GM18508 (cell line): Measurements from ENCODE around the gene PTPN13.
A peak's percentile ranks its signal among the peaks of the same experiment; 100 is the strongest.

Source experiments
- ATAC-seq: cut with Tn5 transposase; IDR thresholded peaks from one replicate; pipeline ENCODE4 v1.9.1; 2021; ENCODE audit warnings: moderate number of reproducible peaks; ENCODE audit not compliant: insufficient read depth, unreplicated experiment

Gene PTPN13

GRCh38 chr4:86586626-86587380 lies 7.3 kb upstream of the PTPN13 start:
- no peak for ATAC-seq

DNA sequence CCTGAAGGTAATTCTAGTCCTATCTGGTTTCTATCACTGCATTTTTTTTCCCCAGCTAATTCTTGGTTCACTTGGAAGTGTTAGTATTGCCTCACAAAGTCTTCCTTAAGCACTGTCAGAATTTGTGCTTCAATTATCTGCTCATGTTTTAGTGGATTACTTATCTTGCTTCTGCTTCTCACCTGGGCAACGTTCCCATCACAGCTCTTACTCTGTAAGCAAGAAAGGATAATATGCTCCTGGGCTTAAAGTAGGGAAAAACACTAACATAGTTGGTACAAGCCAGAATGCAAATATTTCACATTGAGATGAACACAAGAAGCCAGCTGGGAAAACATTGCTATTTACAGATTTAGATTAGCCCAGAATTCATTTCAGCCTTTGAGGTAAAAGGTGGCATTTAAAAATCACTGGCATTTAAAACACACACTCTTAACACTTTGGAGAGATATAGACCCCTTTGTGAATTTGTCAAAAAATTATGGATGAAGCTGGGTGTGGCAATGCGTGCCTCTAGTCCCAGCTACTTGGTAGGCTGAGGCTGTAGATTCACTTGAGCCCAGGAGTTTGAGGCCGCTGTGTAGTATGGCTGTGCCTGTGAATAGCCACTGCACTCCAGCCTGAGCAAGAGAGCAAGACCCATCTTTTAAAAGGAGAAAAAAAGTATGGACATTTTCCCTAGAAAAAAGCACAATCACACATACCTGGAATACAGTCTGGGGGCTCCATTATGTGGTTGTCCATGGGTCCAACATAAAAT lies 6.6 kb upstream of the PTPN13 start:
- no peak for ATAC-seq

DNA sequence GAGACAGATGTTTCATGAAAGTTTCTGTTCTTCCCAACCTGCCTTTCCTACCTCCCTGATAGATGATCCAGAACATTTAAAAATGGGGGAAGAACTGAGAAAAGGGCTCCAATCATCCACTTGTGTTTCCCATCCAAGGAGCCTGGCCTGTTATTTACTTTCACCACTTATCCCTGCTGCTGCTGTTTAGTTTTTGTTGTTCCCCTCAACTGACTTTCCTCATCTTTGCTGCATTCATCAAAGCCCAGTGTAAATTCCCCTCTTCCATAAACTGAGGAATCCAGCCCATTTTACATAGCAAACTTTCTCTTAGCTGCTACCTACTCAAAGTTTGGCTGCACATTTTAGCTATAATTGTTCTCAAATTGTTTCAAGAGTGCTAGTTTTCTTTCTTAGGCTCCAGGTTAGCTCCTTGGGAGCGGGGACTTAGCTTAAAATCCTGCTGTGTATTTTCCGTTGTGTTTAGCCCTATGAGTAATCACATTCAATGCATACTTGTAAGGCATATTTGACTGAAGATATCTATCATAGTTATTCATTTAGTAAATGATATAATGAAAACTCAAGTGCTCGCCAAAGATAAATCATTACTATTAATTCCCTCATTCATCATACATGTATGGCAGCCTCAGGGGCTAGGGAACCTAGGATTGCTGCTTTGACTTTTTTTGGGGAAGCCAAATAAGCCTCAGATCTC lies 1.4 kb upstream of the PTPN13 start:
- no peak for ATAC-seq

DNA sequence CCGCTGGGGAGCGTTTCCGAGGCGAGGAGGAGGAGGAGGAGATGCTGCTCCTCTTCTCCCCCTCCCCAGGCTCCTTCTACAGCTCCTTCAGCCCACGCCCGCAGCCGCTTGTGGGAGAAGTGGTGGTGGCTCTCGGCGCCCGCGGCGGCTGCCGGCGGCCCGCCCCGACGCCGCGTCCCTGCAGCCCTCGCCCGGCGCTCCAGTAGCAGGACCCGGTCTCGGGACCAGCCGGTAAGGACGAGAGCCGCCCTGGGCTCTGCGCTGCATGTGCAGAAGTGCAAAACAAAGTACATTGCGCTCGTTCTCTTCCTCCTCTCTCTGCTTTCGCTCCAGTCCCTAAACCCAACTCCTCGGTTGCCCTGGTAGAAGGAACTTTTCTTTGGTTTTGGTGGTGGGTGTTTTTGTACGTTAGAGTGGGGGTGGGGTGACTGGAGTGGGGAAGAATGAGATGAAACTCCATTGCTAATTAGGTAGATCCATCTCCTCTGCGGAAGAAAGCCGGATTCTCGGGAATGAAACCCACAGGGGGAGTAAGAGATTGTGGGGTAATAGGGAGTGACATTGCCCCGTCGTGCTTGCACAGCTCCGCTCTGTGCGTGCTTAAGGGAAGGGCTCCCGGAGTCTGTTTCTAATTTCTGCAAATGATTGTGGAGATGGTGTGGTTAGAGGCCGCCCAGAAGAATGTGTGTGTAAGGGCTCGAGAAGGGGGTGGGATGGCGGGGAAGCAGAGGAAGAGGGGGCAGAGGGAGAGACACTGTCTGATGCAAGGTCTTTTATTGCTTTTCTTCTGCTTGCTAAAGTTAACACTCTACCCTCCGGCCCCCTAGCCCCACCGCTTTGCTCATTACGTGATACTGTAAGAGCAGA lies 677 bp downstream of the PTPN13 start:
- ATAC-seq = peak; percentile 10

DNA sequence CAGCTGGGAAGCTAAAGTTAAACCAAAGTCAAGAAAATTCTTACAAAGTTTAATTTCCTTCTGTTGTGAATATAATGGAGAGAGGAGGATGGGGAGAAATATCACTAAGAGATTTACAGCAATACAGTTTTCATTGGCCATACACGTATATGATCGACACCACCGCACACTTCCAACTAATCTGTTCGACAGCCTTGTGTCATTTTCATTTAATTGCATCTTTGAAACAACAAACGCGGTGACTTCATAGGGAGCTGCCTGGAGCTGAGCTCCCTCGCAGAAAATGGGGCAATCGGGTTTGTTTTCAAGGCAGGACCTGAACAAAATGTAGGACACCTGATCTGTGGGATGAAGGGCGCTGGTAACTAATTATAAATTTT lies 1.3 kb downstream of the PTPN13 start:
- ATAC-seq = no peak

- ATAC-seq = no peak
Observed at GRCh38 chr4:86596807-86597206, 2.7 kb downstream of the PTPN13 start.

DNA sequence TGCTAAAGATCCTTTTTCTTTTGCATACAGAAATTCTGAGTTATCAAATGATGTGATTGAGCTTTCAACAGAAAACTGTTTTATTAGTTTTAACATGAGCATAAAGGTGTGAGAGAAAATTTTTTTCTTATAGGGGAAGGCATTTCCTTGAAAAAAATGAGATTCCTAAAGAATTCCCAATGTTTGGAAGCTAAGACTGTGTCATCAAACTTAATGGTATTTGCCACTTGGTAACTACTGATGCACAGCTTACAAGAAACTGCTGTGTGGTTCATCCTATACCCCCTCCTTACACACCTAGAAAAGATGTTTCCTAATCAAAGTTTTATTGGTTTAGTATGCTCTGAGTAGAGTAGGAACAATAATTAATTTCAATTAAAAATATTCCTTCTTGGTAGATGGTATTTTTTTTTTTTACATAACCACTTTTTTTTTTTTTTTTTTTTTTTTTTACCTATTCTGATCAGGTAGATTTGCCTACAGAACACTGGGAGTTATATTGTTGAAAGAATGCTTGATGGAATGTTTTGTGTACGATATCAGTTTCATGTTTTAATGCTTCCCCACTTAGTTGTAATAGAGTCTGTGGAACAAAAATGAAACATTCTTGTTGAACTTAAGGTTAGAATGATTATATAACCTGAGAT lies 6.0 kb downstream of the PTPN13 start:
- ATAC-seq = no peak

DNA sequence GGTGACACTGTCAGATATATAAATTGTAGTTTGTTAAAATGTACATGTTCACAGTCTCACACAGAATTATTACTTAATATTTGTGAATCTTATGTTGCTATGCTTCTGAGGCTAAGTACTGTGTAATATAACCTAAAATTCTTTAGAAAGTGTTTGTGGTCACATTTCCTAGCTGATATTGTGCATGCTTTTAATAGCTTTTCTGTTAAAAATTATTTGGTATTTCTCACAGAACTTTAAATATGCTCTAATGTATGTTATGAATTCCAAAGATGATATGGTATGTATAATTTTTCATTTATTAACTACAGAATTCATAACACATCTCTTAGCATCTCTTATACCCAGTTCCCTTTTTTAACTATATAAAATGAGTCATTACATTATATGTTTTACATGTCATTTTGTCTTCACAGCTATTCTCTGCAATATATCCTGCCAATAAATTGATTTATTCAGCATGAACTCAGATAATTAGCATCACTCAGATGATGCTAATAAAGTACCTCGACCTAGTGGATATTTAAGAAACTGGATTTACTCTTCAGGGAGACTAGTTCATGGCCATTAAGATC lies 9.3 kb downstream of the PTPN13 start:
- no peak for ATAC-seq

GRCh38 chr4:86606809-86607208 lies 12.7 kb downstream of the PTPN13 start:
- ATAC-seq = no peak

GRCh38 chr4:86608757-86609375 lies 14.8 kb downstream of the PTPN13 start:
- ATAC-seq = no peak

DNA sequence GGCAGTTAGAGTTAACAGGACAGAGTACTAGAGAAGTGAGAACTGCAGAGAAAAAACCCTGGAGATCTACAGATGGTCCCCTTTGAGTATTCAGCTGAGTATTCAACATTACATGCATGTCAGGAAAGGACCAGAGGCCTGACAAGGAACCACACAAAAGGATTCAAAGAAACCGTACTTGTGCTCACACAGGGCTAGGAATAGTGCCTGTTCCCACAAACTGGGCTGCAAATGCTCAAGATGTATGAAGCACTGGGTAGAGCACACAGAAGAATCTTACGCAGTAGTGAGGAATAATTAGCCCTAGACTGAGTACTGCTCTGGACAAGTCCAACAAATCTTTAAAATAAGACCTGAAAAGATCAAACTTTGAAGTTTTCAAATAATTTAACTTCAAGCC lies 17.6 kb downstream of the PTPN13 start:
- no peak for ATAC-seq

GRCh38 chr4:86613734-86614133 lies 19.6 kb downstream of the PTPN13 start:
- ATAC-seq = no peak

- no peak for ATAC-seq
Observed at GRCh38 chr4:86614865-86615264, 20.8 kb downstream of the PTPN13 start.

DNA sequence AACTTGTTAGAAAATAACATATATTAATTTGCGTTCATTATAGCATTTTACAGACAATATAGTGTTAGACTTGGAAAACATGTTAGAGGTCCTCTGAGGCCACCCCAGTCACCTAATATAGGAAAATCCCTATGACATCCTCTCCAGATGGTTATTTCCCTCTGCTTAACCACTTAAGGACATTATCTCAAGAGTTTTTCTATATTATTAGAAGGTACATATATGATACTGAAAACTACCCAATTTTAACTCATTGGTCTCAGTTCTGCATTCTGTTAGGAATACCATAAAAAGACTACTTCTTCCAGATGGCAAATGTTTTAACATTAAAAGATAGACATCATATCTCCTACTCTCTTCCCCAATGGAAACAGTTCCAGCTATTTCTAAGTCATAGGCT lies 21.4 kb downstream of the PTPN13 start:
- no peak for ATAC-seq

GRCh38 chr4:86619656-86620055 lies 25.5 kb downstream of the PTPN13 start:
- ATAC-seq = no peak

DNA sequence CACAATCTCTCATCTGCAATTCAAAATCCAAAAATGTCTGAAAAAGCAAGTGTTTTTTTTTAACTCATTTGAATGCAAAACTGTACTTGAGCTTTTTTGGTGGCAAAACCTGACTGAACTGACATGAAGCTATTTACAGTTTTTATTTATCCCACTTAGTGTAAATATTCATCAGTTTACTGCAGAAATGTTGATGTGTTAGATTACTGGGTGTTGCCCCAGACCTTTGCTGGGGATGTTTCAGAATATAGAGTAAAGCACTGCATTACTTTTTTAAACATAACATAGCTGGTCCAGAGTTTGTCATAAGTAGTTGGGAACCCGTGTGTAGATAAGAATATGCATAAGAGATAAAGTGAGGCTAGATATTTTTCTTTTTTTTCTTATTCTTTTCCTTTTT lies 27.3 kb downstream of the PTPN13 start:
- ATAC-seq = no peak

DNA sequence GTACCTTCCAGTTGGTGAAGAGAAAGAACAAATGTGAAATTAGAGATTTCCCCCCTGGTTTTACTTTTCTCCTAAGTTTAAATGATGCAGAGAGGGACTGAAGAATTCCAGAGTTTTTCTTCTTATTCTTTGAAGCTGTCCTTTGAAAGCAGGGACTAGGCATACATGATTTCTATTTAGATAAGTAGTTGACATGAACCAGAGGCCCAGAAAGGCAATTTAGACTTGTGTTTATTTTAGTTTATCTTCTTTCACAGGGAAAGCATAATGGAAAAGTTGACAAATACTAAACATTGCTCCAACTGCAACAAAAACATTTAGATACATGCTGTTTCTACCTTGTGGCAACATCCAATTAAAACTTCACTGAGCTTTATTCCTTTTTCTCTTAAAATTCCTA lies 32.0 kb downstream of the PTPN13 start:
- no peak for ATAC-seq

DNA sequence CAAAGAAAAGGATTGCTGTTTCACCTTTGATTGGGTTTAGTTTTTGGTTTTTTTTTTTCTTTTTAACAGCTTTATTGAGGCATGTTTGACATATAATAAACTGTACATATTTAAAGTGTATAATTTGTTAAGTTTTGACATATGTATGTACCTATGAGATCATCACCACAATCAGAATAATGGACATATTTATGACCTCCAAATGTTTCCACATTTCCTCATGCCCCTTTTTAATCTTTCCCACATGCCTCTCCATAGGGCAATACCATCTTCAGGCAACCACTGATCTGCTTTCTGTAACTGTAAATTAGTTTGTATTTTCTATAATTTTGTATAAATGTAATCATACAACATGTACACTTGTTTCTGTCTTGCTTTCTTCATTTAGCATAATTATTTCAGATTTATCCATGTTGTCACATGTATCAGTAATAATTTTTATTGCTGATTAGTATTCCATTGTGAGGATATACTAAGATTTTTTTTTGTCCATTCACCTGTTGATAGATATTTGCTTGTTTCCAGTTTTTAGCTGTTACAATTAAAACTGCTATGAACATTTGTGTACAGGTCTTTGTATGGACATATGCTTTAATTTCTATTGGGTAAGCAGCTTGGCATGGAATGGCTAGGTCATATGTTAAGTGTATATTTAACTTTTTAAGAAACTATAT lies 33.5 kb downstream of the PTPN13 start:
- ATAC-seq = no peak

- ATAC-seq = no peak
Observed at GRCh38 chr4:86630629-86631028, 36.5 kb downstream of the PTPN13 start.
